RPMI7951 (cell line): ENCODE measurements around the gene SYT8. TPM values are rescaled to one million over a fixed set of nuclear protein-coding genes. Genes with fewer than 3 reads are reported as not detected.
"Not testable (repeated sequence)": the region's sequence is repeated elsewhere in the genome, so short reads cannot be mapped to it uniquely, and the experiment has no call there.

Experiments used
- DNase-seq: peaks from one replicate; pipeline ENCODE4 v3.0.0-alpha.2; 2012; ENCODE audit warnings: low read depth
- total RNA-seq: library from RNA; depleted of rRNA; stranded (reverse); fragments of >200 nt; shearing (Covaris generic); gene quantifications from 2 replicates; pipeline ENCODE4 v1.2.3, GENCODE V29; 2014; rRNA removed

SYT8 gene
- total RNA-seq, 1 experiment from 2014 or later = not detected

- no peak for DNase-seq
These were observed 48.8 kb downstream of the SYT8 start for GRCh38 chr11:1883346-1884302.

GRCh38 chr11:1884303-1884700 lies 49.5 kb downstream of the SYT8 start:
- DNase-seq = no peak

- DNase-seq = not testable (repeated sequence)
These were observed 51.8 kb downstream of the SYT8 start for GRCh38 chr11:1886551-1886950.

Other genes starting within 250 kb of the SYT8 start
- gene KRTAP5-1, start 249.7 kb upstream of the SYT8 start, total RNA-seq = not detected in 2 replicates
- not detected in 2 replicates for gene KRTAP5-2, start 236.7 kb upstream of the SYT8 start, total RNA-seq
- gene KRTAP5-3, start 226.5 kb upstream of the SYT8 start, total RNA-seq = not detected in 2 replicates
- not detected in 2 replicates for gene KRTAP5-4, start 212.9 kb upstream of the SYT8 start, total RNA-seq
- gene KRTAP5-5, start 205.2 kb upstream of the SYT8 start, total RNA-seq = not detected in 2 replicates
- not detected in 2 replicates for gene KRTAP5-6, start 137.8 kb upstream of the SYT8 start, total RNA-seq
- 4.3 and 6.6 TPM in 2 replicates for gene IFITM10, start 84.4 kb upstream of the SYT8 start, total RNA-seq
- gene CTSD, start 71.1 kb upstream of the SYT8 start, total RNA-seq = 383 and 388 TPM in 2 replicates
- 0.48 TPM in 1 of 2 replicates, not detected in the other for gene TNNI2, start 4.0 kb downstream of the SYT8 start, total RNA-seq
- 2.4 and 3.8 TPM in 2 replicates for gene LSP1, start 18.1 kb downstream of the SYT8 start, total RNA-seq
- gene PRR33, start 56.9 kb downstream of the SYT8 start, total RNA-seq = not detected in 2 replicates
- gene TNNT3, start 84.7 kb downstream of the SYT8 start, total RNA-seq = not detected in 2 replicates
- 123 and 169 TPM in 2 replicates for gene MRPL23, start 112.3 kb downstream of the SYT8 start, total RNA-seq
- gene H19, start 162.9 kb downstream of the SYT8 start, total RNA-seq = 0.72 and 1.9 TPM in 2 replicates